Endothelial cell of umbilical vein (primary cell): ENCODE results near the gene MEGF11.

Experiments
- CTCF ChIP-seq, 2 donors: IDR thresholded peaks; 1 replicate in 1 of 2; 2 replicates in 1 of 2; pipeline ENCODE4 v1.5.1; 2011; ENCODE audit warnings: low read length in 2 of 2, mild to moderate bottlenecking in 2 of 2, moderate library complexity in 2 of 2, control low read depth in 1 of 2, inconsistent platforms in 1 of 2, low read depth in 1 of 2; ENCODE audit not compliant: insufficient read depth in 1 of 2; ENCODE audit errors: extremely low read depth in 1 of 2
- EZH2 ChIP-seq: IDR thresholded peaks from 2 replicates; pipeline ENCODE4 v1.6.1; 2012; ENCODE audit warnings: borderline replicate concordance, low read depth, mild to moderate bottlenecking, moderate library complexity, low read length, inconsistent platforms; ENCODE audit not compliant: severe bottlenecking
- MAX ChIP-seq: IDR thresholded peaks from 2 replicates; pipeline ENCODE4 v1.6.1; 2011; ENCODE audit not compliant: insufficient read depth, insufficient read length
- POLR2A ChIP-seq: IDR thresholded peaks from 2 replicates; pipeline ENCODE4 v1.6.1; 2012; ENCODE audit warnings: low read depth, mild to moderate bottlenecking, control low read depth, low read length

GRCh38 chr15:65920825-65921309, 332.7 kb downstream of the MEGF11 start:
- TF ChIP-seq CTCF (IDR thresholded peaks at IDR 0.05; ENCODE audit: extremely low read depth in 1 of 2, insufficient read depth in 1 of 2, low read depth in 1 of 2, low read length in 2 of 2) (no peak), MAX (no peak), POLR2A (no peak), EZH2 (no peak)
